NCI-H1436 treated with DMSO at 0.1 percent for 48 hours (cell line): Measurements from ENCODE around the gene ICA1L.
"Not testable (repeated sequence)": the region's sequence is repeated elsewhere in the genome, so short reads cannot be mapped to it uniquely, and the experiment has no call there.

Experiments used
- DNase-seq: peaks from one replicate; lab custom pipeline; 2025; lab: John Stamatoyannopoulos, UW

Gene ICA1L

GRCh38 chr2:202871300-202872141 lies at the start of gene ICA1L:
ICA1L (minus strand) TSS chr2:202871766; CDS start chr2:202829009, 42,757 bp downstream.
- DNase-seq = no peak

- no peak for DNase-seq
These were observed 47.3 kb upstream of the ICA1L start for GRCh38 chr2:202918860-202919259.

GRCh38 chr2:202912342-202913201 lies 41.0 kb upstream of the ICA1L start:
- not testable (repeated sequence) for DNase-seq

GRCh38 chr2:202911512-202912341 lies 40.2 kb upstream of the ICA1L start, which contains the start of the genes CARF and WDR12:
CARF (plus strand) TSS chr2:202912275; CDS start chr2:202941903, 29,628 bp downstream.
WDR12 (minus strand) TSS chr2:202911673; CDS start chr2:202911476, 197 bp downstream.
- DNase-seq = peak; percentile 87

GRCh38 chr2:202911203-202911511 lies 39.6 kb upstream of the ICA1L start:
- no peak for DNase-seq

GRCh38 chr2:202910698-202911097 lies 39.1 kb upstream of the ICA1L start:
- DNase-seq = no peak

- DNase-seq = not testable (repeated sequence)
These were observed 38.7 kb upstream of the ICA1L start for GRCh38 chr2:202910250-202910649.

- no peak for DNase-seq
These were observed 38.0 kb upstream of the ICA1L start for GRCh38 chr2:202909394-202910192.

- no peak for DNase-seq
These were observed 36.6 kb upstream of the ICA1L start for GRCh38 chr2:202908186-202908585.

- not testable (repeated sequence) for DNase-seq
These were observed 33.9 kb upstream of the ICA1L start for GRCh38 chr2:202905507-202905906.

GRCh38 chr2:202885190-202885589 lies 13.6 kb upstream of the ICA1L start:
- no peak for DNase-seq

- no peak for DNase-seq
These were observed 12.6 kb upstream of the ICA1L start for GRCh38 chr2:202883987-202884675.

- DNase-seq = no peak
These were observed 10.0 kb upstream of the ICA1L start for GRCh38 chr2:202881570-202881969.

- no peak for DNase-seq
These were observed 6.1 kb upstream of the ICA1L start for GRCh38 chr2:202877699-202878098.

- peak; percentile 67 for DNase-seq
These were observed 901 bp downstream of the ICA1L start for GRCh38 chr2:202870431-202871299.

GRCh38 chr2:202861987-202862386 lies 9.6 kb downstream of the ICA1L start:
- no peak for DNase-seq

GRCh38 chr2:202858601-202859000 lies 13.0 kb downstream of the ICA1L start:
- DNase-seq = no peak

- DNase-seq = not testable (repeated sequence)
These were observed 22.2 kb downstream of the ICA1L start for GRCh38 chr2:202849343-202849742.

GRCh38 chr2:202848813-202849212 lies 22.8 kb downstream of the ICA1L start:
- DNase-seq = no peak
